ENCODE data around the gene PPARD.

Gene PPARD

DNA sequence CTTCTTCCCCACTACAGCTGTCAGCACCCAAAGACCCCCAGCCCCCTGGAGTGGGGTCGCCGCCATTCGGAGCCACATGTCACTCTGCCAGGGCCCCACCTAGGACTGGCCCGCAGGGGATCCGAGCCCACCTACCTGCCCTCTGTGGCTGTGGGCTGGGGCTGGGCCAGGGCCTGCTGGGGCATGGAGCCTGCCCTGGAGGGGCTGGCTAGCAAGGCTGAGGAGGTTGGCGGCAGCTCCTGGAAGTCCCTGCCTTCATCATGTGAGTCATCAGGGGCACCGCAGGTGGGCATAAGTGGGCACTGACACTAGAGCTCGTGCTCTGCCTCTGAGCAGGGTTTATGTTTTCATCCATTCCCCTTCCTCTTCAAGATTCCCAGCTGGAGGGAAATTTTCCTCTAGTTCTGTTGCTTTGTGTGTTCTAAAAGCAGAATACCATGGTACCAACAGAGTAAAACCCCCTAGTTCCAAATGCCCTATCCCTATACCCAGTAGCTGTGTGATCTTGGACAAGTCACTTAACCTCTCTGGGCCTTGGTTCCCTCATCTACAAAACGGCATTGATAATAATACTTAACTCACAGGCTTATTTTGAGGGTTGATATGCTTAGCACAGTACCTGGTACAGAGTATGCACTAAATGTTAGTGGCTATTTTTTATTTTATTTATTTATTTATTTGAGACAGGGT lies 101.1 kb downstream of the PPARD start:
- no peaks in the 10 kb centered on the region for H3K9me3 ChIP-seq (replicated peaks in 1 of 11)
- no peak overlapping the region for H3K4me3 ChIP-seq
- no peak overlapping the region for H3K27ac ChIP-seq
- no peaks in the 10 kb centered on the region for H4K20me1 ChIP-seq
- H3K36me3 ChIP-seq: no peaks in the 10 kb centered on the region
- no peak for TF ChIP-seq Cebpa-rat (IDR thresholded peaks at IDR 0.05)
- H3K4me1 ChIP-seq: peaks cover 9 to 27% (median 18%) of the 10 kb centered on the region in 10 experiments
- no peaks in the 10 kb centered on the region for H3K27me3 ChIP-seq
- no peak overlapping the region for H3K4me2 ChIP-seq
- H3K9ac ChIP-seq: no peak overlapping the region; a peak in 1 of 22 replicates

- no peak for TF ChIP-seq Cebpa-rat (IDR thresholded peaks at IDR 0.05)
- H3K27ac ChIP-seq: no peak overlapping the region; a peak in 1 of 22 replicates
- no peaks in the 10 kb centered on the region for H3K27me3 ChIP-seq
- H3K9ac ChIP-seq: no peak overlapping the region
- no peaks in the 10 kb centered on the region for H3K36me3 ChIP-seq
- no peaks in the 10 kb centered on the region for H4K20me1 ChIP-seq
- H3K4me2 ChIP-seq: peak overlapping the region; percentile 5 to 80 (median 47); a peak in 20 of 22 replicates
- H3K4me1 ChIP-seq: peaks cover 9 to 31% (median 18%) of the 10 kb centered on the region in 10 experiments
- H3K4me3 ChIP-seq: no peak overlapping the region
- H3K9me3 ChIP-seq (replicated peaks in 1 of 11): no peaks in the 10 kb centered on the region
Measured at GRCh38 chr6:35445691-35446090, 103.3 kb downstream of the PPARD start.

GRCh38 chr6:35448191-35448590 lies 105.8 kb downstream of the PPARD start:
- Histone ChIP-seq H3K4me3 (no peak overlapping the region), H3K9ac (peak overlapping the region in 1 of 11 experiments; percentile 60; a peak in 1 of 22 replicates), H3K4me1 (peaks cover 20 to 47% (median 33%) of the 10 kb centered on the region in 10 experiments), H3K27ac (no peak overlapping the region), H3K36me3 (no peaks in the 10 kb centered on the region), H3K27me3 (no peaks in the 10 kb centered on the region), H4K20me1 (peaks cover 0 to 4% (median 0%) of the 10 kb centered on the region in 11 experiments; a peak in 2 of 22 replicates), H3K9me3 (replicated peaks in 1 of 11) (no peaks in the 10 kb centered on the region), H3K4me2 (peak overlapping the region in 1 of 11 experiments; percentile 5; a peak in 1 of 22 replicates)
- TF ChIP-seq Cebpa-rat (IDR thresholded peaks at IDR 0.05): no peak

DNA sequence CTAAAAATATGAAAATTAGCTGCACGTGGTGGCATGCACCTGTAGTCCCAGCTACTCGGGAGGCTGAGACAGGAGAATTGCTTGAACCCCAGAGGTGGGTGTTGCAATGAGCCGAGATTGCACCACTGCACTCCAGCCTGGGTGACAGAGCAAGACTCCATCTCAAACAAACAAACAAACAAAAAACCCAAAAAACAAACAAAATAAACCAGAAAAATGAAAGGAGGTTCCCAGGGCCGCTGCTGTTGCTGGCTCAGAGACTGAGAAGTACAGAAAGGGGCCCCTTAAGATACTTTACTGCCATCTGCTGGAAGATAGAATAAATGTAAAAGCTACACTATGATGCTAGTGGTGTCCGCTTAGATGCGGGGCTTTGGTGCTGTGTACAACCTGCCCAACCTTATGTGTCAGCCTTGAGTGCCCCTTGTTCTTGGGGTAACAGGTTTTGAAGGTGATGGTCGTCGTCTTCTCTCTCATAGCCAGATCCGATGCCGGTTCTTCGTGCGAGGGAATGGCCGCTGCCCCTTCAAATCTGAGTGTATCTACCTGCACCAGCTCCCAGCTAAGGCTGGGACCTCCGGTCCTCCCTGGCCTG lies 107.0 kb downstream of the PPARD start:
- TF ChIP-seq Cebpa-rat (IDR thresholded peaks at IDR 0.05): no peak
- Histone ChIP-seq H3K27ac (no peak overlapping the region), H4K20me1 (peaks cover 0 to 10% (median 0%) of the 10 kb centered on the region in 11 experiments; a peak in 3 of 22 replicates), H3K27me3 (no peaks in the 10 kb centered on the region), H3K4me2 (peak overlapping the region in 2 of 11 experiments; percentile 16 to 20; a peak in 2 of 22 replicates), H3K4me1 (peaks cover 32 to 59% (median 45%) of the 10 kb centered on the region in 10 experiments), H3K9me3 (replicated peaks in 1 of 11) (no peaks in the 10 kb centered on the region), H3K36me3 (no peaks in the 10 kb centered on the region), H3K4me3 (no peak overlapping the region), H3K9ac (no peak overlapping the region)

DNA sequence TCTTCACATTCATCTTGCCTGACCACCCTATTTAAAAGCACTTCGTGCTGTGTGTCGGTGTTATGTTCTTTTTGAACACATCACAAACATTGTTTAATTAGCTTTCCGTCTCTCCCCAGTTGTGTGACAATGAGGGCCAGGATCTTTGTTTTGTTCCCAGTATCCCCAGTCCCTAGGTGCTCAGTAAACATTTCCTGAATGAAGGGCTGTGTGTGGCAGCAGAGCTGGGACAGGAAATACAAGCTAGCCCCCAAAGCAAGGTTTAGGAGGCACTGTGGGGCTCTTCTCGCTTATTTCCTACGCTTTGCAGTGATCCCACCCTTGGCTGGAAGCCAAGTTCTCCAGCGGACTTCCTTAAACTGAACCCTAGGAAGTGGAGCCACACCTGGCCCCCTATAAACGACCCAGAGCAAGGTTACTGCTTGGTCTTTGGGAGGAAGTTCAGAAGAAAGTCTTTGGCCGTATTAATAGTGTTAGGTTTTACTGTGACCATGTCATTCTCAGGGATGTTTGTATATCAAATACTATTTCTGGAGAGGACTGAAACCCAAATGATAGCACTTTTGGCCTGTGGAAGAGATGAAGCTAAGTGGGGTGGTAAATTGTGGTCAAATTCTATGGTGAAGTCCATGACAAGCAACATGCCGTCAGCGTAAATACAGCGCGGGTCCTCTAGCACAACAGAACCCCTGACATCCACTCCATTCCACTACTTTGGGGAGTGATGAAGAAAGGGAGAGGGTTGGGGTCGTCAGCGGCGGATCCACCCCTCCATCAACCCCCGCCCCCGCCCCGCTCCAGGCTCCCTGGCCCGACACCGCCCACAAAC lies 109.2 kb downstream of the PPARD start:
- Histone ChIP-seq H3K9ac (peak overlapping the region; percentile 40 to 93 (median 85); a peak in 17 of 22 replicates), H3K27me3 (no peaks in the 10 kb centered on the region), H3K9me3 (replicated peaks in 1 of 11) (no peaks in the 10 kb centered on the region), H3K36me3 (peaks cover 0 to 16% (median 14%) of the 10 kb centered on the region in 11 experiments; a peak in 19 of 22 replicates), H3K4me2 (peak overlapping the region; percentile 83 to 99 (median 94)), H3K4me1 (peaks cover 37 to 62% (median 45%) of the 10 kb centered on the region in 10 experiments), H3K27ac (peak overlapping the region in 9 of 11 experiments; percentile 3 to 91 (median 38); a peak in 12 of 22 replicates), H4K20me1 (peaks cover 0 to 18% (median 3%) of the 10 kb centered on the region in 11 experiments; a peak in 3 of 22 replicates), H3K4me3 (peak overlapping the region; percentile 71 to 95 (median 84); a peak in 19 of 20 replicates)
- no peak for TF ChIP-seq Cebpa-rat (IDR thresholded peaks at IDR 0.05)

- peak within 1 kb of the TSS; percentile 18 to 91 (median 86); a peak in 21 of 22 replicates for H3K27ac ChIP-seq
- peaks cover 0 to 18% (median 4%) of the 10 kb centered on the region in 11 experiments; a peak in 5 of 22 replicates for H4K20me1 ChIP-seq
- peaks cover 0 to 25% (median 23%) of the 10 kb centered on the region in 11 experiments; a peak in 19 of 22 replicates for H3K36me3 ChIP-seq
- no peaks in the 10 kb centered on the region for H3K9me3 ChIP-seq (replicated peaks in 1 of 11)
- peak within 1 kb of the TSS; percentile 73 to 93 (median 85) for H3K9ac ChIP-seq
- peak within 1 kb of the TSS; percentile 83 to 100 (median 99) for H3K4me2 ChIP-seq
- no peak for TF ChIP-seq Cebpa-rat (IDR thresholded peaks at IDR 0.05)
- no peaks in the 10 kb centered on the region for H3K27me3 ChIP-seq
- H3K4me1 ChIP-seq: peaks cover 37 to 56% (median 46%) of the 10 kb centered on the region in 10 experiments
- H3K4me3 ChIP-seq: peak within 1 kb of the TSS; percentile 71 to 95 (median 84)
Measured at GRCh38 chr6:35452183-35453090, 110.1 kb downstream of the PPARD start, which contains the start of gene FANCE. Gene FANCE, plus strand, starts transcription at chr6:35452338. Its CDS starts 208 bp downstream, at chr6:35452546.

GRCh38 chr6:35453236-35453635 lies 110.9 kb downstream of the PPARD start:
- H3K9ac ChIP-seq: peak overlapping the region; percentile 73 to 93 (median 85); a peak in 21 of 22 replicates
- peak overlapping the region; percentile 71 to 95 (median 84) for H3K4me3 ChIP-seq
- H3K36me3 ChIP-seq: peaks cover 4 to 33% (median 31%) of the 10 kb centered on the region in 11 experiments; a peak in 21 of 22 replicates
- no peaks in the 10 kb centered on the region for H3K27me3 ChIP-seq
- TF ChIP-seq Cebpa-rat (IDR thresholded peaks at IDR 0.05): no peak
- peak overlapping the region; percentile 83 to 100 (median 99) for H3K4me2 ChIP-seq
- peaks cover 37 to 51% (median 44%) of the 10 kb centered on the region in 10 experiments for H3K4me1 ChIP-seq
- peaks cover 0 to 21% (median 5%) of the 10 kb centered on the region in 11 experiments; a peak in 5 of 22 replicates for H4K20me1 ChIP-seq
- no peaks in the 10 kb centered on the region for H3K9me3 ChIP-seq (replicated peaks in 1 of 11)
- H3K27ac ChIP-seq: peak overlapping the region in 8 of 11 experiments; percentile 11 to 91 (median 88); a peak in 15 of 22 replicates

All from BLaER1 treated with 17β-estradiol and CSF1 and Interleukin-3, amounts not matched to agents 10 nM and 100 nM (cell line).